GM21381 (cell line): ENCODE results near the gene CACNA2D1.

Experiments
- ATAC-seq: cut with Tn5 transposase; IDR thresholded peaks from one replicate; pipeline ENCODE4 v1.9.1; 2021; ENCODE audit warnings: mild to moderate bottlenecking, moderate library complexity; ENCODE audit not compliant: unreplicated experiment

The CACNA2D1 gene

DNA sequence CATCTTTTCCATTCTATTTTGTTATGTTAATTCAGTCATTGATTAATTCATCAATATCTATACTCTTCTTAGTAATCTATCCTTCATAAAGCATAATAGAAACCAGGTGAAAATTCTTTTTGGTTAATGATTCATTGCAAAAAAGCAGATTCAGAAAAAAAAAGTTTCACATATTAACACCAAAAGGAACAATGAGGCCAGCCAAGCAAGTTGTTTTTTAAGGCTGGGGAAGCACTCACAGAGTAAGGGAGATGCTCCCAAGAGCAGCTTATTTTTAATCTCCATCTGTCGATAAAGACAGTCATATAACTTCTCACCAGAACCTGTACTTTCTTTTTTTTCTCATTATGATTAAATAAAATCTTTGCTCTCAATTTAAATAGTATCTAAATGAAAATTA, 95.8 kb downstream of the CACNA2D1 start:
- ATAC-seq: no peak

DNA sequence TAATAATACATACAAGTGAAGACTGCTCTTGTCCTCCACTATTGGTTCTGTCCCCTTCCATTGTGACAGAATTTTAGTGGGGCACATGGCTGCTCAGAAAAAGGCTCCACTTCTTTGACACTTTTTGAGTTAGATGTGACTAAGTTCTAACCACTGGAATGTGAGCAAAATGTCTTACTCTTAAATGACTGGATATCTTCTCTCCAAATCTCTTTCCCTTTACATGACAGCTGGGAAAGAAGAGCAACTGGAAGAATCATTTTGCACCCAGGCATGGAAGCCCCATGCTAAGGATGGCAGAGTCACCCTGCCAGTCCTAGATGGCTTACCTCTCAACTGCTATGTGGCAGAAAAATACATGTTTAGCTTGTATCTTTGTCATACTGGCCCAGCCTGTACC, 97.7 kb downstream of the CACNA2D1 start:
- no peak for ATAC-seq

DNA sequence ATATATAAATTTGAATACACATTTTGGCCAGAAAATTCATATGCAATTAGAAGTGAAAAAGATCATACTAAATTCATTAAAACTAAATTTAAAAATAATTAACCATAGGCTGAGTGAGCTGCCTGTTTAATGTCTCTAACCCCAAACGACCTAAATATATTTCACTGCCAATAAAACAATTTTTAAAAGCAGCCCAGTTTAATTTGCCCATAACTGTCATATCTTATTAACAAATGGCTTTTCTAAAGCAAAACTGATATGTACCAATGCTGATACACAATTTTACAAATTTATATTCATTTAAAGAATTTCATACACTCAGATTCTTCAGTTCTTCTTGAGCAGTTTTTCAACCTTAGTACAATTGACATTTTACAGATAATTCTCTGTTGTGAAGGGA, 99.9 kb downstream of the CACNA2D1 start:
- no peak for ATAC-seq

DNA sequence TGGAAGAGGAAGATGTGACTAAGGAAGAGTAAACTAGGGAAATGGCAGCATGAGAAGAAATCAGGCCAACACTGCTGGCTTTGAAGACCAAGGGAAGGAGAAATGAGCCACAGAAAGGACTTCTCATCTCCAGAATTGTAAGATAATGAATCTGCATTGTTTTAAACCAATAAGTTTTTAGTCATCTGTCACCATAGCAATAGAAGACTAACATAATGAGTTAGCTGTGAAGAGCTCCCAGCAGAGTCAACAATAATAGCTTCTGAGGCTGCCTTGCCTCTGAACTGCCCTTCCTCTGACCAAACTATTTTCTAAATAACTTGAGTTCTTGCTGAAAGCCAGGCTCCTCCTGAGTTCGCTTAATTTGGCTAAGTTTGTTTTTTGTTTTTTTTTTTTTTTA, 103.6 kb downstream of the CACNA2D1 start:
- ATAC-seq: no peak

DNA sequence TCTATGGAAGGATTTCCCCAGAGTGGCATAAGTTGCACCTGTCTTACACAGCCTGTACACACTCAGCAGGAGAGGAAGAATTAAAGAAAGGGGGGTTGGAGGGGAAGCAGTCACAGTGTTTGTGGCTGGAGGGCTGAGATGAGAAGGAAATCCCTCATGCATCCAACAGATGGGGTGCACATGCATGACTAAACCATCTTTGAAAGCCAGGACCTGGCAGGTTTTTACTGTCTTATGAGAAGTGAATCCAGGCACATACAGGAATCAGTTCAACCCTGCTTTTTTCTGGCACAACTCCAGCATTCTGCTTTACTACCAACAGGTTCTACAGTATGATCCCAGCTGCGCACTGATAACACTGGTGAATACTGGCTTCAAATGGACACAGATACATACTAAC, 107.7 kb downstream of the CACNA2D1 start:
- ATAC-seq: no peak

DNA sequence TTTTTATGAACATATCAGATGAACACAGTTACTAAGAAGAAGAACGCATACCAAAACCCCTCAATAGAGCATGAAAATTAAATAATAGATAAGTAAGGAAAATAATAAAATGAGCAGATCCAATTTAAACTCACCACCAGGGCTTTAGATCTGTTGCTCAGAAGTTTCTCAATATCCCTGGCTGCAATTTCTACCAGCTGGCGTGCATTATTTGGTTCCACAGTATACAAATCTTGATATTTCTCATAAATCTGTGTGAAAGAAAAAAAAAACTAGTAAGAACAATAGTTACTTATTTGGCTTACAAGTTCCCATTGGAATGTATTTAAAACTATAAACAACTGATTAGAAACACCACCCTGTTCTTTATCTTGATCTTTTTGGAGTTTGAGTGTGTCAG, 108.6 kb downstream of the CACNA2D1 start:
- no peak for ATAC-seq

DNA sequence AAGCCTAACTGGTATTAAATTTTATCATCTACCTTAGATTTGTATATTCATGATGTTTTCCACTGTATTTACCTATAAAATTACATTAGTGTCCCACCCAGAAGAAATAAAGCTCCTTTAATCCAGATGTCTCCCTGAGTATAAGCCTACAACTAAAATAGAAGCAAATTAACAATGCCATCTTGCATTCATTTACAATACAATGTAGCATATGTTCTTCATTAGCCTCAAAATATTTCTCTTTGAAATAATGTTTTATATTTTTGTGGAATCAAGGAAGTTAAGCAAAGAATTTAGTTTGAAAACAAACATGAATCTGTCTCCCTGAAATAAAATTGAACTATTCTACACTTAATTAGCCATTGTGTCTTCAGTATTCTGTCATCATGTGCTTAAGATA, 112.3 kb downstream of the CACNA2D1 start:
- ATAC-seq: no peak

DNA sequence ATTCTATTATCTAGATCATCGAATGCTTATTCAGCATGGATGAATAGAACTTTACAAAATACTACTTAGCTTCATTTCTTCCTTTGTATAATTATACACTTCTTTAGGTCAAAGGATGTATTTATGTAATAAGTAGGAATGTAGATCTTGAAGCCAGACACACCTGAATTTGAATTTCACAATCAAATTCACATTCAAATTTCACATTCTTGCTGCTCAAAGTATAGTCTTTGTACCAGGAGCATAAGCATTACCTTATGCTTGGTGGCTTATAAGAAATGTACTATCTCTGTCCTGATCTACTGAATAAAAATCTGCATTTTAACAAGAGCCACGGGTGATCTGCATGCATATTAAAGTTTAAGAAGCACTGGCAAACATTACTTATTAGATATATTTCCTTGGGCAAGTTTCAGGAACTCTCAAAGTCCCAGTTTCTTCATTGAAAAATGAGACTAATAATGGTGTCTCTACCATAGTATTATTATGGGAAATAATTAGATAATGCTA, 112.8 kb downstream of the CACNA2D1 start:
- no peak for ATAC-seq

DNA sequence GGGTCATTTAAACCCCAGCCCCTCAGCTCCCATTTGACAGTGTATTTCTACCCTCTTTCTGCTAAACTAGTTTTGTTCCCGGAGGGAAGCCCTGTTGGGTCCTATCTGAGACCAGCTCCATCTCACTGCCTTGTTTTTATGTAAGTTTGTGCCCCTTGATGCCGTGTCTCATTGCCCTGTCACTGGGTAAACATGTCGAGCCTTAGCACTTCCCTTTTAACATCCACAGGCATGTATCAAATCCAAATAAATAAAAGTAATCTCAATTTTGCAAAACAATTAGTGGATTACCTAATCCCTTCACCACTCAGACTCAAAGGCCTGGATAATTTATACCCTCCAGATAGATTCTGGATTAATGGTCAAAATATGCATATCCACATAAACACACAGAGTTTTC, 115.7 kb downstream of the CACNA2D1 start:
- ATAC-seq: no peak

DNA sequence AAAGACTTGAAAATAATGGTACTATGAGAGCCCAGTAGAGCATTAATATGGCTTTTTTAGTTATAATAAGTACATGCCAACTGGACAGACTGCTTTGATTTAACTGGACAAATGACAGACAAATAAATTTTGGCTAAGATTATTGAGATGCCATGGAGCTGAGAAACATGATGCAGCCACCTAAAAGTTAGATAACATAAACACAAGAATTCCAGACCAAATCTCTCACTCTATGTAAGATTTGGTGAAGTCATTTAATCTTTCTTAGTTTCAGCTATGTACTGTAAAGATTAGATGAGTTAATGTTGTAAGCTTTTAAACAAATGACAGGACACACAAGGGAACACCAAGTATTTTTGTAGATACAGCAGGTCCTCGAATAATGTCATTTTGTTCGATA, 118.2 kb downstream of the CACNA2D1 start:
- no peak for ATAC-seq

DNA sequence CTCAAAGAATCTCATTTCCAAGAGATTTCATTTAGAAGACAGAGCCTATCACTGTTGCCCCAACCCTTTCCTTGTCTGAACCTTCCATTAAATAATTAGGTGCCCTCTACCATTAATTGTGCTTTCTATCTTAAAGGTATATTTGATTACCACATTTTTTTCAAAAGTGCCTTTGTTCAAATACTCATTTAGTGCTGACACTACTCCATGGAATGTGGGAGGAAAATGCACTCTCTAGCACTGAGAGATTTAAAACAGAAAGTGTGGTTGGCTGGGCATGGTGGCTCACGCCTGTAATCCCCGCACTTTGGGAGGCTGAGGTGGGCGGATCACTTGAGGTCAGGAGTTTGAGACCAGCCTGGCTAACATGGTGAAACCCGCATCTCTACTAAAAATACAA, 119.8 kb downstream of the CACNA2D1 start:
- no peak for ATAC-seq

DNA sequence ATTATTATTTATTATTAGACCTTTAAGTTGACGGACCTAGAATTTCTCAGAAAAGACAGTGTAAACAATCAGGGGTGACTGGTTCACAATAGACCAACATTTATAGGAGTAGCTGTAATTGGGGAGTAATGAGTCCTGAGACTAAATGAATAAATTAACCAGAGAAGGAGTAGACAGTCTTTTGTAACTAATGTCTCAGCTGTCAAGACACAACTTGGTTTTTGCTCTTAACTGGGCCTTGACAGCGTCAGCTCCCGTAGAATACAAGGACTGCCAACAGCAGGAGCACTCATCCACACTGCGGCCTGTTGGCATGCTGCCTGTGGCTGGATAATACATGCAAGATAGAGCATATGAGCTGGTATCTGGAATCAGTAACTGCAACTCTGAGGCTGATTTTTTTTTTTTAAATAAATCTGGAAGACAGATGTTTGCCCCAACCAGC, 123.9 kb downstream of the CACNA2D1 start:
- ATAC-seq: no peak

DNA sequence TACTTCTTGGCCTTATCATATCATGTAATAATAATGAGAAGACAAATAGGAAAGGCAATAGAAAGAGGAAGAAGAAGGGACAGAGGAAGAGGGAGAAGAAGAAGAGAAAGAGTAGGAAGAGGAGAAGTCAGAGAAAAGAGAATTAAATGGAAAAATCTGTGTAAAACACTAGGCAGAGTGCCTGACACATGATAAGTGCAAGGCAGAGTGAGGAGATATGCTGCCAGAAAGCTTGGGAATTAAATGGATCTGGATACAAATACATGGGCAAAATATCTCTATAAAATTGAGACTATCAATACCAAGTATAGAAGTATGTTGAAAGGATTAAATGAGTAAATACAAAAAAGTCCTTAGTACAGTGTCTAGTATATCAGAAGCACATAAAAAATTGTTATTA, 124.8 kb downstream of the CACNA2D1 start:
- ATAC-seq: no peak

DNA sequence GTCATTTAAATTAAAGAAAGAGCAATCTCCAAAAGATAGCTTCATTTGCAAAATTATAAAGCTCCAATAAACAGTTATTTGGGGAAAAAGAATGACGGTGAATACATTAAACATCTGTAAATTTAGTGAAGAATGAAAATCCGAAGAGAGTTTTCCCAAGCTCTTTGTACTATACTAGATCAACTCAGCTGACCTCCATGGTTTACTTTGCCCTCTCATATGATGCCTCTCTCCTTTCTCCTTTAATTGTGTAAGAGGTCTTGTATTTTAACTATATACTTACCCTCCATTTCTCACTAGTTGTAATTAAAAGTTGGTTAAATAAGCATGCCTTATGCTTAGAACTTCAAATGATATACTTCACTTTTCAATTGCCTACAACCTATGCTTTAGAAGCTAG, 125.8 kb downstream of the CACNA2D1 start:
- ATAC-seq: no peak

DNA sequence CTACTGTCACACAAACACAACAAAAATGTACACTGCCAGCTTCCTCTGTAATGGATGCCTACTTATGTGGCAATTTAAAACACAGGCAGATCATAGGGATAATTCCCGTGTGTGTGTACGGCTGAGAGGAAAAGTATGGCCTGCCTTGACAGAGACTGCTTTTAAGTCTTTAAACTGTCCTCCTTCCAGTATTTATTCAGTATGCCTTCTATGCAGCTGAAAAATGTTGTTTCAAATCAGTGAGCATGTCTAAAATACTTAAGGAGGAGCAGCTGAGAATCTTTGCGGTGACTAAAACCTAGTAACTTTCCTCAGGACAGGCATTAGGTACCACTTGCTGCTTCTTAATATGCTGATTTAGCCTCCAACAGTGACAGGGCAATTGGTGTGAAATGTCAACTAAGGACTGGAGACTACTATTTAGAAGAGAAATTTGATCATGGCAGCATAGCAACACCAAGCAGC, 126.3 kb downstream of the CACNA2D1 start:
- ATAC-seq: no peak

DNA sequence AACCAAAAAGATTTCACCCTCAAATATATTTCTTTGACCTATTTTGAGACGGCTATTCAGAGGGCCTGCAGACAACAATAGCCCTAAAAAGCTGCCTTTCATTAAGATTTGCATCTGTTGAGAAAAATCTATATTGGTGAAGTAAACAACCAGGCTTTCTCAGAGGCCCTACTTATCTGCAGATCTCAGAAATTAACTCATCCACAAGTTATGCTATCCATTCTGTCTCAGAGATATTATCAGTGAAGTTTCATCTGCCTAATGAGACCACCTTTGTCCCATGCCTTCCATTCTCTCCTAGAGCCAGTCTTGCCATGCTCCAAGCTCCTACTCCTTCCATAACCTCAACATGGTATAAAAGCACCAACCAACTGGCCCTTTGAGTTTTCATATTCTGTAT, 130.3 kb downstream of the CACNA2D1 start:
- no peak for ATAC-seq

DNA sequence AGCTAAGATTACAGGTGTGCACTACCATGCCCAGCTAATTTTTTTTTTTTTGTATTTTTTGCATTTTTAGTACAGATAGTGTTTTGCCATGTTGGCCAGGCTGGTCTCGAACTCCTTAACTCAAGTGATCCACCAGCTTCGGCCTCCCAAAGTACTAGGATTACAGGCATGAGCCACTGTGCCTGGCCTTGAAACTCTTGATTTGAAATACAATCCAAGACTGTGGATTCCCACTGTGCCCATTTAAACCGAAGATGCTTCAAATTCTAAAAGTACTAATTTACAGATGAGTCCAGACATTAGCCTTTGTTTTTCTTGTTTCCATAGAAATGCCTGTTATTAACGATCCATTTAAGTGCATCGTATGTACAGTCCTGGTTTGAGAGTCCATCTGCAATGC, 130.9 kb downstream of the CACNA2D1 start:
- ATAC-seq: no peak

DNA sequence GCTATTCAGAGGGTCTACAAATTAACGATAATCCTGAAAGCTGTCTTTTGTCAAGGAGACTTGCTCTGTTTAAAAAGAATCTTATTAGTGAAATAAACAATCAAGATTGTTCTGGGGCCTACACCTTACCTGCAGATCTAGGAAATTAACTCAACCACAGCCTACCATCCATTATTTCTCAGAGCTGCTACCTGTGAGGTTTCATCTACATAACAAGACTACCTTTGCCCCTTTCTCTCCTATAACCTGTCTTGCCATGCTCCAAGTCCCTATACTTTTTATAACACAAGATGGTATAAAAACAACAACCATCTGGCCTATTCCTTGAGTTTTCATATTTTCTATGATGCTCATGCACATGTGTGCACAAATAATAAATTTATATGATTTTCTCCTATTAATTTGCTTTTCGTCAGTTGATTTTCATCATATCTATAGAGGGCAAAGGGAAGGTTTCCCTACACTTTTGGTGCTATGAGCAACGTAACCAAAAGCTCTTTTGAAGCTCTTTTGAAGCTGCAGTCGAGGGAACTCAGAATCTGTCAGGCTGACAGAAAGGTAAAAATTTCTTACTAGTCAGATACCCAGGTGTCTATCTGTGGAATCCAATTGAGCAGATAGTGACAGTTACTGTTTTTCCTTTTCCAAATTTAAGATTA, 138.1 kb downstream of the CACNA2D1 start:
- ATAC-seq: no peak

DNA sequence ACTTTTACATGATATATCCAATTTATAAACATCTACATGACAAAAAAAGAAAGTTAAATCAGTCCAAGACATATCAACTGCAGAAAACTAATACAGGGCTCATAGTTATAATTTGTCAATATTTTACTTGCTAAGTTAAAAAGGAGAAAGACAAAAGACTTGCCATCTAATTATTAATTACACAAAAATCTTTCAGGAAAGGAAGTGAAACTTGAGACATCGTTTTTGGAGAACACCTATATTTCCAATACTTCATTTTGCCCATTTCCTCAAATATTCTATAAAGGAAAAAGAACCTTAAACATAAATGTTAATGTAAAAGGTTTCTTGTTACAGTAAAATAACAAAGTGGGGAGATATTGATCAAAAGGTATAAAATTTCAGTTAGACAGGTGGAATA, 148.7 kb downstream of the CACNA2D1 start:
- ATAC-seq: no peak

DNA sequence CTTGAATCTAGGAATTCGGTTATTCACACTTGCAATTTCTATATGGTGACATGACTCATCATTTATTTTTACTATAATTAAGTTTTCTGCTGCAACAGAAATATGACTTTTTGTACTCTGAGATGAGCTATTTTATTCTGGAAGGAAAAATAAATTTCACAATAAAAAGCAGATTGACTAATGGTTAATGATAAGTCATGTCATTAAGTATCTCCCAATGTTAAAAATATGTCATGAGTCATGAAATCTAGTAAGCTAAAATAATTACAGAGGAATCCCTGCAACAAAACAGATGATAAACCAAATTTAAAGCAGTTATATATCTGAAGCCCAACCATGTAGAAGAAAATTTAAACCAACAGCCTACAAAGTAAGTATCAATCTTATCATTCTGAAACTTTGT, 149.2 kb downstream of the CACNA2D1 start:
- ATAC-seq: no peak

DNA sequence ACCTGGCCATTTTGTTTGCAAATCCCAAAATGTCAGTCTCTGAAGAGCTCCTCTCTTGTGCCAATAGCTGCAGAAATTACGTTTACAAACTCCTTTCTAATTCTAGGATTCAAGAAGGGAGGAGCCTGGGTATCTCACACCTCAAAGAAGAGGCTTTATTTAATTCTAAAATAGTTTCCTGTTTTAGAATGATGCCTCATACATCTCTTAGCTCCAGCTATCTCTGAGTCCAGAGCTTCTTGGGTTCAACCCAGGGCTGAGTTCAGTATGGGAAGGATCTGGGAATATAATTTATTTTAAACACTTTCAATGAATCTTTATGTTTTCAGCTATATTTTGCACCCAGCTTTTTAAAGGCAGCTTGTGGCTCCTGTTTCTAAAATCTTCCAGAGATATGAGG, 150.1 kb downstream of the CACNA2D1 start:
- ATAC-seq: no peak

DNA sequence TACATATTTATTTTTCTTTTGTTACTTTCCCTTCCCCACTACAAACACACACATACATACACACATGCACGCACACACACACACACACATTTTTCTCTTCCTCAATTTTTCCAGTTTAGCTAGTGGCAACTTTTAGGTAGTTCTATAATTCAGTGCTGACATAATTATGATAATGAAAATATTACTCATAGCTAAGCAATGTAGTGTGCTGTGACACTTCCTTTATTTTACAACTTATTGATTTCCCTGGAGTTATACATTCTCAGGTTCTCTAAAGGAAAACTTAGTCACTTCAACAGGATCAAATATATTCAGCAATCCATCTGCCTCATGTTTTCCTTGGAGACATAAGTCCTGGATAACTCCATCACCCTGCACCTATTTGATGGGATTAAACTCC, 151.6 kb downstream of the CACNA2D1 start:
- no peak for ATAC-seq

DNA sequence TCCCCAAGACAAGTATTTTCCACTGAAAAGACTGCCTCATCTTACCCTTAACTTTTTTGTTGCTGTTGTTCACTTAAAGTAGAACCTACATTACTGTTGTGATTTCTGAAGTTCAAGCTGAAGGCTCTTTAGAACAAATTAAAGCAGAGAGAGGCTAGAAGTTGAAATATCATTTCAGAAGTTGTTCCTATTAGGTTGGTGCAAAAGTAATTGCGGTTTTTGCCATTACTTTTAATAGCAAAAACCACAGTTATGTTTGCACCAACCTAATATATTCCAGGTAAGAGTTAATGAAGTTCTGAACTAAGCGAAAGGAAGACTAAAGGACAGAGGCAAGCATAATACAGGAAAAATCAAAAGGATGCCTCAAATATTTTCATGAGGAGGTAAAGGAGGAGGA, 153.7 kb downstream of the CACNA2D1 start:
- no peak for ATAC-seq
